PC-3 (cell line): Measurements from ENCODE around the gene TCF7L1. TPM values are rescaled to one million over a fixed set of nuclear protein-coding genes. Genes with fewer than 3 reads are reported as not detected.

Experiments used
- ATAC-seq: fragments of 200-7000 bp; cut with Tn5 transposase; 2 replicates; pipeline ENCODE4 v1.9.1; 2020; ENCODE audit warnings: mild to moderate bottlenecking, moderate library complexity
- BruUV-seq: library from RNA; stranded (reverse); fragments of 400-500 nt; replicated peaks from 2 replicates; lab custom pipeline; 2021; lab: Mats Ljungman, UMichigan
- CTCF ChIA-PET: fragments of 300-600 bp; sonication (Branson Sonifier 250); formaldehyde crosslinking; loops from one replicate; lab custom pipeline; 2022; ENCODE audit warnings: antibody characterized with exemption; lab: Charles Lee
- POLR2A ChIA-PET: fragments of 300-600 bp; sonication (Branson Sonifier 250); formaldehyde crosslinking; loops from one replicate; lab custom pipeline; 2022; ENCODE audit warnings: antibody characterized with exemption; ENCODE audit not compliant: unreplicated experiment; lab: Charles Lee
- DNase-seq: peaks from one replicate; pipeline ENCODE4 v3.0.0-alpha.2; 2015
- H2AFZ ChIP-seq: fragments of 300-600 bp; sonication (generic); 2 replicates; pipeline ENCODE4 v1.6.0; 2016; ENCODE audit warnings: antibody characterized with exemption, low read length
- H3F3A ChIP-seq: fragments of 300-600 bp; sonication (generic); one replicate; pipeline ENCODE4 v1.6.0; 2017; ENCODE audit warnings: antibody characterized with exemption, low read length, control low read depth, mild to moderate bottlenecking; ENCODE audit not compliant: unreplicated experiment
- H3K27ac ChIP-seq: fragments of 300-600 bp; sonication (generic); 2 replicates; pipeline ENCODE4 v1.5.1; 2016; ENCODE audit warnings: mild to moderate bottlenecking, low read length
- H3K27me3 ChIP-seq: fragments of 300-600 bp; sonication (generic); 2 replicates; pipeline ENCODE4 v1.6.1; 2016; ENCODE audit warnings: low read length, mixed read lengths
- H3K36me3 ChIP-seq: fragments of 300-600 bp; sonication (generic); 2 replicates; pipeline ENCODE4 v1.6.1; 2016; ENCODE audit warnings: low read depth, mixed run types, low read length, mixed read lengths
- H3K4me1 ChIP-seq: fragments of 300-600 bp; sonication (generic); 2 replicates; pipeline ENCODE4 v1.5.1; 2016; ENCODE audit warnings: low read length; ENCODE audit not compliant: insufficient read depth
- H3K4me2 ChIP-seq: fragments of 300-600 bp; sonication (generic); 2 replicates; pipeline ENCODE4 v1.6.0; 2016; ENCODE audit warnings: low read length
- H3K4me3 ChIP-seq: fragments of 300-600 bp; sonication (generic); 2 replicates; pipeline ENCODE4 v1.5.1; 2016; ENCODE audit warnings: mild to moderate bottlenecking, low read length, mixed read lengths
- H3K79me2 ChIP-seq: fragments of 300-600 bp; sonication (generic); 2 replicates; pipeline ENCODE4 v1.6.1; 2017; ENCODE audit warnings: low read length, mixed read lengths
- H3K9ac ChIP-seq: fragments of 300-600 bp; sonication (generic); 2 replicates; pipeline ENCODE4 v1.6.0; 2016; ENCODE audit warnings: mild to moderate bottlenecking, low read length
- H3K9me2 ChIP-seq: fragments of 300-600 bp; sonication (generic); replicated peaks from 2 replicates; pipeline ENCODE4 v1.6.1; 2016; ENCODE audit warnings: mixed run types, low read length, mixed read lengths
- H3K9me3 ChIP-seq: fragments of 300-600 bp; sonication (generic); 2 replicates; pipeline ENCODE4 v1.6.1; 2016; ENCODE audit warnings: low read length, mixed read lengths
- H4K20me1 ChIP-seq: fragments of 300-600 bp; sonication (generic); 2 replicates; pipeline ENCODE4 v1.6.1; 2016; ENCODE audit warnings: low read length, mixed read lengths
- EZH2 ChIP-seq: fragments of 300-600 bp; sonication (generic); IDR thresholded peaks from one replicate; pipeline ENCODE4 v1.6.1; 2017; ENCODE audit warnings: antibody characterized with exemption, mild to moderate bottlenecking, low read length; ENCODE audit not compliant: unreplicated experiment
- EZH2phosphoT487 ChIP-seq: fragments of 300-600 bp; sonication (generic); IDR thresholded peaks from 2 replicates; pipeline ENCODE4 v1.6.1; 2018; ENCODE audit warnings: mild to moderate bottlenecking, antibody characterized with exemption, low read length, borderline replicate concordance
- intact Hi-C: fragments of 100-400 bp; cut with micrococcal nuclease; formaldehyde crosslinking; loops from 2 replicates; pipeline ENCODE4 v1.9.0; 2023
- total RNA-seq: library from RNA; depleted of rRNA; stranded (reverse); fragments of >200 nt; gene quantifications from 2 replicates; pipeline ENCODE4 v1.2.3, GENCODE V29; 2014
- TF ChIP-seq, protein P1 (sequence below): fragments of 300-600 bp; sonication (generic); conservative IDR thresholded peaks from 2 replicates; pipeline ENCODE4 v1.5.1; 2017; ENCODE audit warnings: antibody characterized with exemption, low read depth, mild to moderate bottlenecking, low read length

TCF7L1 gene
- total RNA-seq, 1 experiment from 2014 or later, result 1.8 TPM

DNA sequence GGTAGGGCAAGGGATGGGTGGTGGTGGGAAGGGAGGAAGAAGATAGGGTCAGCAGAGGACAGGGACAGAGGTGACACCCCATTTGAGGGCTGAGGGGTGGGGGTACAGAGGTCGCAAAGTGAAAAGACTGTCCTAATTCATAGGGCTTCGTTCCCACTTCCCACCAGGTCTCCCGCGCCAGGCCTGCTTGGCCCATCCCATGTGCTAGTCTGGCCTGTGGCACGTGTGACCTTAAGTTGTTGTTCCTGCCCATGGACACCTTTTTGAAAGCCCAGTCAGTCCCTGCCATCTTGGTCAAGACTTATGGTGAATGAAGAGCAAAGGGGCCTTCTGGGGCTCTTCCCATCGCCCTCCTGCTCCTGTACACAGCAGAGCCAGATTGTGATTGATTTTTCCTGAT, 148.4 kb downstream of the TCF7L1 start:
- no peak overlapping the region for H3K4me2 ChIP-seq
- H3K27ac ChIP-seq, result no peak overlapping the region
- no peaks in the 10 kb centered on the region for H3K9me3 ChIP-seq
- CTCF ChIA-PET, result no interaction called here
- no peaks in the 10 kb centered on the region for H3K79me2 ChIP-seq
- DNase-seq (no peak), ATAC-seq (no peak)
- H3K27me3 ChIP-seq, result no peaks in the 10 kb centered on the region
- H3F3A ChIP-seq, result no peaks in the 10 kb centered on the region
- H2AFZ ChIP-seq, result no peak overlapping the region
- no peaks in the 10 kb centered on the region for H3K4me1 ChIP-seq
- H3K36me3 ChIP-seq, result no peaks in the 10 kb centered on the region
- no peak overlapping the region for H3K9ac ChIP-seq
- intact Hi-C loops, result no loop called here
- H4K20me1 ChIP-seq, result no peaks in the 10 kb centered on the region
- H3K4me3 ChIP-seq, result no peak overlapping the region
- H3K9me2 ChIP-seq, result no peaks in the 10 kb centered on the region
- TF ChIP-seq EZH2phosphoT487 (no peak), EZH2 (no peak)
- TF ChIP-seq, protein P1, sequence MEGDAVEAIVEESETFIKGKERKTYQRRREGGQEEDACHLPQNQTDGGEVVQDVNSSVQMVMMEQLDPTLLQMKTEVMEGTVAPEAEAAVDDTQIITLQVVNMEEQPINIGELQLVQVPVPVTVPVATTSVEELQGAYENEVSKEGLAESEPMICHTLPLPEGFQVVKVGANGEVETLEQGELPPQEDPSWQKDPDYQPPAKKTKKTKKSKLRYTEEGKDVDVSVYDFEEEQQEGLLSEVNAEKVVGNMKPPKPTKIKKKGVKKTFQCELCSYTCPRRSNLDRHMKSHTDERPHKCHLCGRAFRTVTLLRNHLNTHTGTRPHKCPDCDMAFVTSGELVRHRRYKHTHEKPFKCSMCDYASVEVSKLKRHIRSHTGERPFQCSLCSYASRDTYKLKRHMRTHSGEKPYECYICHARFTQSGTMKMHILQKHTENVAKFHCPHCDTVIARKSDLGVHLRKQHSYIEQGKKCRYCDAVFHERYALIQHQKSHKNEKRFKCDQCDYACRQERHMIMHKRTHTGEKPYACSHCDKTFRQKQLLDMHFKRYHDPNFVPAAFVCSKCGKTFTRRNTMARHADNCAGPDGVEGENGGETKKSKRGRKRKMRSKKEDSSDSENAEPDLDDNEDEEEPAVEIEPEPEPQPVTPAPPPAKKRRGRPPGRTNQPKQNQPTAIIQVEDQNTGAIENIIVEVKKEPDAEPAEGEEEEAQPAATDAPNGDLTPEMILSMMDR, result no peak
- no TSS peak for BruUV-seq
- POLR2A ChIA-PET, result no interaction called here

DNA sequence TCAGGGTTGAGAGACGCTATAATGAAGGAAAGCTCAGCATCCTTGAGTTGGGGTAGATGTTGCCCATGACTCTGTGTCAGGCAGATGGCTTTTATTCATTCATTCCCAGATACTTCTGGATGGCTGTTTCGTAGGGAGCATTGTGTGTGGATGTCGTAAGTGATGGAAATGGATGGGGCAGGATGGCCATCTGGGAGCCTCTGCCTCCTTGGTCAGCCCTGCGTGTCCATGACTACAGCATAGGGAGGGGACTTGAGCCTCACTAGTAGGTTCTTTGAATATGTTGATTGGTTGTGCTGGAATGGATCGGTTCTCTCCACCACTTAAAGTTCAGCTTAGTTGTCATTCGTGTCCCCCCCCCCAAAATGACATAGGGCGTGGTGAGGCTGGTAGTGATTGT, 149.7 kb downstream of the TCF7L1 start:
- no peaks in the 10 kb centered on the region for H3K27me3 ChIP-seq
- H3K4me2 ChIP-seq, result no peak overlapping the region
- H3K9me2 ChIP-seq, result no peaks in the 10 kb centered on the region
- ChIA-PET CTCF (no interaction called here), POLR2A (no interaction called here)
- no peaks in the 10 kb centered on the region for H3K79me2 ChIP-seq
- intact Hi-C loops, result no loop called here
- H2AFZ ChIP-seq, result no peak overlapping the region
- no TSS peak for BruUV-seq
- ATAC-seq (no peak), DNase-seq (no peak)
- H3K4me3 ChIP-seq, result no peak overlapping the region
- H3K27ac ChIP-seq, result no peak overlapping the region
- H3K9ac ChIP-seq, result no peak overlapping the region
- no peaks in the 10 kb centered on the region for H3K36me3 ChIP-seq
- H3K9me3 ChIP-seq, result no peaks in the 10 kb centered on the region
- H3K4me1 ChIP-seq, result peaks cover 10% of the 10 kb centered on the region
- H4K20me1 ChIP-seq, result no peaks in the 10 kb centered on the region
- no peaks in the 10 kb centered on the region for H3F3A ChIP-seq
- TF ChIP-seq, protein P1, result no peak
- no peak for TF ChIP-seq EZH2
- no peak for TF ChIP-seq EZH2phosphoT487

DNA sequence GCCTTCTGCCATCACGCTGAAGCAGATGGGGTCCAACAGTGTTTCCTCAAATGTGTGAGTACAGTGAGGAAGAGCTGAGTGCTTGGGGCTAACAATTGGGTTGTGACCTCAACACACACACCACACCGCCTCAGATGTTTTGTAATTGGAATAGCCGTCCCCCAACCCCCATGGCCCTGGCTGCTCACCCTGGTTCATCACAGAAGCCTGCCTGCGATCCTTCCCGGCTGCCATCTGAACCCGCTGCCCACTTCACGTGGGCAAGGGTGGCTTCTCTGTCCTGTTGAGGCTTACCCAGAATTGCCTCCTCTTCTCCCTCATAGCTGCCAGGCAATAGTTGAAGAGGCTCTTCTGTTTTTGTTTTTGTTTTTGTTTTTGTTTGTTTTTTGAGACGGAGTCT, 150.4 kb downstream of the TCF7L1 start:
- H3K9me3 ChIP-seq, result no peaks in the 10 kb centered on the region
- peaks cover 18% of the 10 kb centered on the region for H3K4me1 ChIP-seq
- H3K79me2 ChIP-seq, result no peaks in the 10 kb centered on the region
- no peaks in the 10 kb centered on the region for H3K9me2 ChIP-seq
- CTCF ChIA-PET, result interaction anchor here (0.6 kb wide), 1 partner anchor 139 kb away, joined by 3 read pairs; no protein-coding TSS in a partner anchor
- no peak for DNase-seq
- no TSS peak for BruUV-seq
- H2AFZ ChIP-seq, result no peak overlapping the region
- intact Hi-C loops, result no loop called here
- no peaks in the 10 kb centered on the region for H3K27me3 ChIP-seq
- H3K4me3 ChIP-seq, result no peak overlapping the region
- no peak for ATAC-seq
- no peak overlapping the region for H3K27ac ChIP-seq
- H4K20me1 ChIP-seq, result no peaks in the 10 kb centered on the region
- H3F3A ChIP-seq, result no peaks in the 10 kb centered on the region
- TF ChIP-seq EZH2, result no peak
- POLR2A ChIA-PET, result no interaction called here
- H3K4me2 ChIP-seq, result no peak overlapping the region
- no peak overlapping the region for H3K9ac ChIP-seq
- H3K36me3 ChIP-seq, result no peaks in the 10 kb centered on the region
